ENCODE data around the gene MRPS17.
A peak's percentile ranks its signal among the peaks of the same experiment; 100 is the strongest.

Gene MRPS17

DNA sequence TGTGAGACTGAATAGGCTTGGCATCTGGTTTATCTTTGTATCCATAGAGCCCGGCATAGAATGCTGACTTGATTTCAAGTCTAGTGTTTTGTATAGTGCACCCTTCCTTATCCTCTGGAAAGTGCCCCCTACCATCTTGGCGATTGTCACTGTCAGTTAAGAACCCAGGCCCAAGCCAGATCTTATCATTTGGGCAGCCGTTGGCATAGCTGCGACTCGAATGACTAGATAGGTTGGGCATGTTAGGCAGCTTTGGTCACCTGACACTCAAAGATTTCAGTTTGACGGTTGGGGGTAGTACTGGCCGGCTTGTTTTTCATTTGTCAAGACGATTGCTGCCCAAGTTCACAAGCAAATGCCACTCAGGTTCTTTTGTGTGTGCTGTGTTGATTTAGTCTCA is 19.3 kb downstream of the MRPS17 start:
- DNase-seq (ENCODE audit: low spot score): peak; percentile 48

DNA sequence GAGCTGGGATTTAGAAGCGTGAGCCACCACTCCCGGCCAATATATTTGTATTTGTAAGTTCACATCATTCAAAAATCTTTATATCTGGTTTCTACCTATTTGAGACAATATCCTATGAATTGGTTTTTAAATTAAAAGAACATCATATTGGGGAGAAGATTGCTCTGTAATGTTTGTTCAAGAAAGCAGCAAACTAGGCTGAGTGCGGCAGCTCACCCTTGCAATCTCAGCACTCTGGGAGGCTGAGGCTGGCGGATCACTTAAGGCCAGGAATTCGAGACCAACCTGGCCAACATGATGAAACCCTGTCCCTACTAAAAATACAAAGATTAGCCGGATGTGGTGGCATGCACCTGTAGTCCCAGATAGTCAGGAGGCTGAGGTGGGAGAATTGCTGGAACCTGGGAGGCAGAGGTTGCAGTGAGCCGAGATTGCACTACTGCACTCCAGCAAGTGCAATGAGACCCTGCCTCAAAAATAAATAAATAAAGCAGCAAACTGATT is 22.1 kb downstream of the MRPS17 start:
- DNase-seq (ENCODE audit: low spot score): no peak

DNA sequence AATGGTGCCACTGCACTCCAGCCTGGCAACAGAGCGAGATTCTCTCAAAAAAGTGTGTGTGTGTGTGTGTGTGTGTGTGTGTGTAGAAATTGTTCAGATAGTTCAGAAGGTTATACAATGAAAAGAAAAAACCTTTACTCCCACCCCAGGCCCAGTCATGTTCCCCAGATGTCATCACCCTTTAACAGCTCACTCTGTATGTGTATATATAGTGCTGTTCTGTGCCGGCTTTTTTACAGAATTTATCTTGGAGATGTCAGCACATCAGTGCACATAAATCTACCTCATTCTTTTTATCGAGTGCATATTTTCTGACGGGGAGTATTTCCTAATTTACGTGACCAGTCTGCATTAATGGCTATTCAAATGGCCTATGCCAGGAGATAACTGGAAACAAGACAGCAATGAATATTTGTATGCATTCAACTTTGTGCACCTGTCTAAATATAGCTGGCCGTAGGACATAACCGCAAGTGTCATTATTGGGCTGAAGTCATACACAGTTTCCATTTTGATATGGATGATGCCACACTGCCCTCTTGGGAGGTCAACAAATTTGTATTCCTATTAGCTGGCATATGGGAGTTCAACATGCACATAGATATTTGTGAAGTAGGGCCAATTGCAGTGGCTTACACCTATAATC is 24.4 kb downstream of the MRPS17 start:
- DNase-seq (ENCODE audit: low spot score): no peak

DNA sequence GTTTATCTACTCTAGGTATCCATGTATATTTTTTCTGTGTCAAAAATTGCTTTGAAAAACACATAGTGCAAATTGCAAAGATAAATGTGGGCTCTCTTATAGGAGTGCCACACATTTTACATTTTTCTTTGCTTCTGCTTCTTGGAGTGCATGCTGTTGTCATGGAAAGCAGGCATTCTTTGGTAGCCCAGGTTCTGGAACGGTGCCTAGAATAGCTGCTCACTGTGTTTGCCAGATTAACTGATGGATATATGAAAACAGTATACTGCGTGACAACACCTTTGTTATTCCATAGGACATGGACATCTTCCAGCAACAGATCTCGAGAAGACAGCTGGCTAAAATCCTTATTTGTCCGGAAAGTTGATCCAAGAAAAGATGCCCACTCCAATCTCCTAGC is 26.2 kb downstream of the MRPS17 start:
- no peak for DNase-seq (ENCODE audit: low spot score)

DNA sequence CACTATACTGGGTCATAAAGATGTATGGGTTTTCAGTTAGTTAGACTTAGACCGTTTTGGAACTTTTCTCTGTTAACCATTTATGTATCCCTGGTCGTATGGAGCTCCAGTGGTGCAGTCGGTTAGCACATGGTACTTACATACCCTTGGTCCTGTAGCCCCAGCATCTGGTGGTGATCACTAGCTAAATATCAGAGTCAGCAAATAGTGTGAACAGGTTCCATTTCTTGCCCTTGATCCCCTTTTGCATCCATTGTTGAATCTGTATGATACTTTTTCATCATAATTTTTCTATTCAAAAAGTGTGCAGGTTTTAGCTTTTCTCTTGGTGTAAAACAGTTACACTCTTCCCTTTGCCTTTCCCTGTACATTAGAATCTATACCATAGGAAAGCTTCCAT is 28.6 kb downstream of the MRPS17 start:
- no peak for DNase-seq (ENCODE audit: low spot score)

- no peak for DNase-seq (ENCODE audit: low spot score)
Observed at GRCh38 chr7:55983537-55983936, 31.9 kb downstream of the MRPS17 start.

GRCh38 chr7:55992346-55992745 is 40.7 kb downstream of the MRPS17 start:
- DNase-seq (ENCODE audit: low spot score): no peak

GRCh38 chr7:55996856-55997500 is 45.3 kb downstream of the MRPS17 start:
- DNase-seq (ENCODE audit: low spot score): no peak

- DNase-seq (ENCODE audit: low spot score): no peak
Observed at GRCh38 chr7:56003749-56004148, 52.1 kb downstream of the MRPS17 start.

All from hematopoietic multipotent progenitor cell treated with erythropoietin and hydrocortisone succinate and interleukin-3 and kit ligand, for 17 days (in vitro differentiated cells).